Osteoblast (primary cell): Measurements from ENCODE around the gene ABHD15. TPM values are rescaled to one million over a fixed set of nuclear protein-coding genes. Genes with fewer than 3 reads are reported as not detected.
"Not testable (repeated sequence)": the region's sequence is repeated elsewhere in the genome, so short reads cannot be mapped to it uniquely, and the experiment has no call there.

Source experiments
- DNase-seq: peaks from one replicate; pipeline ENCODE4 v3.0.0; 2011; ENCODE audit warnings: low spot score, mixed read lengths; ENCODE audit not compliant: insufficient read length; ENCODE audit errors: missing footprints
- H2AFZ ChIP-seq: 2 replicates; pipeline ENCODE4 v1.6.0; 2011; ENCODE audit warnings: mild to moderate bottlenecking, low read length
- H3K27ac ChIP-seq: 2 replicates; pipeline ENCODE4 v1.5.1; 2011; ENCODE audit warnings: mild to moderate bottlenecking, low read depth, low read length, moderate library complexity
- H3K27me3 ChIP-seq: 2 replicates; pipeline ENCODE4 v1.6.0; 2012; ENCODE audit warnings: mild to moderate bottlenecking, control low read depth, inconsistent platforms, low read length, moderate library complexity; ENCODE audit not compliant: insufficient read depth
- H3K36me3 ChIP-seq: 2 replicates; pipeline ENCODE4 v1.5.1; 2011; ENCODE audit warnings: mild to moderate bottlenecking, low read length, control low read depth, moderate library complexity; ENCODE audit not compliant: insufficient read depth
- H3K4me1 ChIP-seq: 2 replicates; pipeline ENCODE4 v1.5.1; 2011; ENCODE audit warnings: mild to moderate bottlenecking, low read length, control low read depth, moderate library complexity; ENCODE audit not compliant: insufficient read depth
- H3K4me2 ChIP-seq: 2 replicates; pipeline ENCODE4 v1.6.0; 2011; ENCODE audit warnings: mild to moderate bottlenecking, low read length; ENCODE audit not compliant: insufficient read depth
- H3K4me3 ChIP-seq: fragments of 200-600 bp; sonication (generic); 3 replicates; pipeline ENCODE4 v1.5.1; 2012; ENCODE audit warnings: mild to moderate bottlenecking, low read length, inconsistent platforms; ENCODE audit not compliant: insufficient read depth
- H3K79me2 ChIP-seq: 2 replicates; pipeline ENCODE4 v1.6.0; 2012; ENCODE audit warnings: mild to moderate bottlenecking, low read length, control low read depth, inconsistent platforms; ENCODE audit not compliant: insufficient read depth
- H3K9me3 ChIP-seq: 2 replicates; pipeline ENCODE4 v1.5.1; 2011; ENCODE audit warnings: low read depth, low read length, control low read depth
- H4K20me1 ChIP-seq: 2 replicates; pipeline ENCODE4 v1.6.0; 2012; ENCODE audit warnings: mild to moderate bottlenecking, low read length, control low read depth; ENCODE audit not compliant: insufficient read depth
- CTCF ChIP-seq: IDR thresholded peaks from 2 replicates; pipeline ENCODE4 v1.5.1; 2011; ENCODE audit warnings: mild to moderate bottlenecking, low read depth, low read length, moderate library complexity; ENCODE audit errors: extremely low read depth
- total RNA-seq: library from RNA; depleted of rRNA; stranded (reverse); fragments of >200 nt; gene quantifications from 2 replicates; pipeline ENCODE4 v1.2.3, GENCODE V29; 2012

The ABHD15 gene
- total RNA-seq, 1 donor: 9.4 TPM

GRCh38 chr17:29561554-29562517, 5.0 kb downstream of the ABHD15 start:
- Histone ChIP-seq H2AFZ (no peak overlapping the region), H3K4me2 (no peak overlapping the region), H3K27ac (no peak overlapping the region), H3K79me2 (no peaks in the 10 kb centered on the region), H3K9me3 (no peaks in the 10 kb centered on the region), H3K27me3 (no peaks in the 10 kb centered on the region), H3K4me3 (no peak overlapping the region), H3K4me1 (peaks cover 11% of the 10 kb centered on the region), H4K20me1 (peaks cover 5% of the 10 kb centered on the region), H3K36me3 (peaks cover 5% of the 10 kb centered on the region)
- DNase-seq: peak; percentile 60
- TF ChIP-seq CTCF: no peak

- peaks cover 5% of the 10 kb centered on the region for H3K36me3 ChIP-seq
- H2AFZ ChIP-seq: no peak overlapping the region
- H3K79me2 ChIP-seq: no peaks in the 10 kb centered on the region
- DNase-seq: no peak
- no peak overlapping the region for H3K4me3 ChIP-seq
- H3K27me3 ChIP-seq: no peaks in the 10 kb centered on the region
- no peak for TF ChIP-seq CTCF
- H3K27ac ChIP-seq: no peak overlapping the region
- H3K9me3 ChIP-seq: no peaks in the 10 kb centered on the region
- H3K4me1 ChIP-seq: peaks cover 7% of the 10 kb centered on the region
- H3K4me2 ChIP-seq: no peak overlapping the region
- H4K20me1 ChIP-seq: peaks cover 5% of the 10 kb centered on the region
Measured at GRCh38 chr17:29560316-29560715, 6.5 kb downstream of the ABHD15 start.

DNA sequence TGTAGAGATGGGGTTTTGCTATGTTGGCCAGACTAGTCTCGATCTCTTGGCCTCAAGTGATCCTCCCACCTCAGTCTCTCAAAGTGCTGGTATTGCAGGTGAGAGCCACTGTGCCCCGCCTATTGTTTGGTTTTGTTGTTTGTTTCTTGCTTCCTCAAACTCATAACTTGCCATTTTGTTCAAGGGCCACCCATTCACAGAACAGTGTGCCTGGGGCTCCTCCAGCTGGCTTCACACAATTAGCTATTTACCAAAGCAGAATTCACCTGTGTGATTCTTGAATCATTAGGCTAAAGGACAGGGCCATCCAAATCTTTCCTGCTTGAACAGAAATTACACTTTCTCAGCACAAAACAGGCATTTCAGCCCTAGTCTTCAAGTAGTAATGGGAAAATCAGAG, 7.2 kb downstream of the ABHD15 start:
- Histone ChIP-seq H3K27ac (no peak overlapping the region), H3K79me2 (no peaks in the 10 kb centered on the region), H3K4me3 (no peak overlapping the region), H3K4me1 (peaks cover 7% of the 10 kb centered on the region), H3K9me3 (no peaks in the 10 kb centered on the region), H3K27me3 (no peaks in the 10 kb centered on the region), H4K20me1 (peaks cover 5% of the 10 kb centered on the region), H2AFZ (no peak overlapping the region), H3K36me3 (peaks cover 5% of the 10 kb centered on the region), H3K4me2 (no peak overlapping the region)
- TF ChIP-seq CTCF: no peak
- DNase-seq: peak; percentile 15

DNA sequence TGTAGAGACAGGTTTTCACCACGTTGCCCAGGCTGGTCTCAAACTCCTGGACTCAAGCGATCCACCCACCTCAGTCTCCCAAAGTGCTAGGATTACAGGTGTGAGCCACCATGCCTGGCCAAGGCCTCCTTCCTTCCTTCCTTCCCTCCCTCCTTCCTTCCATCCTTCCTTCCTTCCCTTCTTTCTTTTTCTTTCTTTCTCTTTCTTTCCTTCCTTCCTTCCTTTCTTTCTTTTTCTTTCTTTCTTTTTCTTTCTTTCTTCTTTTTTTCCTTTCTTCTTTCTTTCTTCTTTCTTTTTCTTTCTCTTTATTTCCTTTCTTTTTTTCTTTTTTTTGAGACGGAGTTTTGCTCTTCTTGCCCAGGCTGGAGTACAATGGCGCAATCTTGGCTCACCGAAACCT, 8.7 kb downstream of the ABHD15 start:
- not testable (repeated sequence) for H4K20me1 ChIP-seq, H3K4me1 ChIP-seq, H3K36me3 ChIP-seq, H3K4me3 ChIP-seq, DNase-seq, H3K27ac ChIP-seq, H3K27me3 ChIP-seq, H3K79me2 ChIP-seq, H3K4me2 ChIP-seq, H2AFZ ChIP-seq, H3K9me3 ChIP-seq
